ENCODE results near the gene RAD51D.

DNA sequence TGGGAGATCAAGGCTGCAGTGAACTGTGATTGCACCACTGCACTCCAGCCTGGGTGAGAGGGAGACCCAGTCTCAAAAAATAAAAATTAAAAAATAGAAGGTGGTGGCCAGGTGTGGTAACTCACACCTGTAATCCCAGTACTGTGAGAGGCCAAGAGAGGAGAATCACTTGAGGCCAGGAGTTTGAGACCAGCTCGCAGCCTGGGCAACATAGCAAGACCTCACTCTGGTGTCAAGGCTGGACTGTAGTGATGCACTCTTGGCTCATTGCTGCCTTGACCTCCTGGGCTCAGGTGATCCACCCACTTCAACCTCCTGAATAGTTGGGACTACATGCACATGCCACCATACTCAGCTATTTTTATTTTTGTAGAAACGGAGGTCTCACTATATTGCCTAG, 69.5 kb downstream of the RAD51D start:
- TF ChIP-seq, protein P1, sequence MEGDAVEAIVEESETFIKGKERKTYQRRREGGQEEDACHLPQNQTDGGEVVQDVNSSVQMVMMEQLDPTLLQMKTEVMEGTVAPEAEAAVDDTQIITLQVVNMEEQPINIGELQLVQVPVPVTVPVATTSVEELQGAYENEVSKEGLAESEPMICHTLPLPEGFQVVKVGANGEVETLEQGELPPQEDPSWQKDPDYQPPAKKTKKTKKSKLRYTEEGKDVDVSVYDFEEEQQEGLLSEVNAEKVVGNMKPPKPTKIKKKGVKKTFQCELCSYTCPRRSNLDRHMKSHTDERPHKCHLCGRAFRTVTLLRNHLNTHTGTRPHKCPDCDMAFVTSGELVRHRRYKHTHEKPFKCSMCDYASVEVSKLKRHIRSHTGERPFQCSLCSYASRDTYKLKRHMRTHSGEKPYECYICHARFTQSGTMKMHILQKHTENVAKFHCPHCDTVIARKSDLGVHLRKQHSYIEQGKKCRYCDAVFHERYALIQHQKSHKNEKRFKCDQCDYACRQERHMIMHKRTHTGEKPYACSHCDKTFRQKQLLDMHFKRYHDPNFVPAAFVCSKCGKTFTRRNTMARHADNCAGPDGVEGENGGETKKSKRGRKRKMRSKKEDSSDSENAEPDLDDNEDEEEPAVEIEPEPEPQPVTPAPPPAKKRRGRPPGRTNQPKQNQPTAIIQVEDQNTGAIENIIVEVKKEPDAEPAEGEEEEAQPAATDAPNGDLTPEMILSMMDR (tag by site-specific recombination; IDR thresholded peaks at IDR 0.05): no peak
- TF ChIP-seq YY1 (tag by site-specific recombination; IDR thresholded peaks at IDR 0.05) (no peak), ZNF350 (tag by site-specific recombination; IDR thresholded peaks at IDR 0.05) (no peak), ZNF426 (tag by site-specific recombination; IDR thresholded peaks at IDR 0.05) (no peak), ZNF274 (IDR thresholded peaks at IDR 0.05; ENCODE audit: low read length) (no peak), ZNF274 (tag by site-specific recombination; IDR thresholded peaks at IDR 0.05; ENCODE audit: borderline replicate concordance) (no peak), ZNF211 (tag by site-specific recombination; IDR thresholded peaks at IDR 0.05; ENCODE audit: low read depth) (no peak), KLF16 (tag by site-specific recombination; IDR thresholded peaks at IDR 0.05) (no peak), ZNF175 (tag by site-specific recombination; IDR thresholded peaks at IDR 0.05) (no peak), GLI4 (tag by site-specific recombination; IDR thresholded peaks at IDR 0.05) (no peak), ZNF501 (tag by site-specific recombination; IDR thresholded peaks at IDR 0.05) (no peak)
- TF ChIP-seq, protein P2, sequence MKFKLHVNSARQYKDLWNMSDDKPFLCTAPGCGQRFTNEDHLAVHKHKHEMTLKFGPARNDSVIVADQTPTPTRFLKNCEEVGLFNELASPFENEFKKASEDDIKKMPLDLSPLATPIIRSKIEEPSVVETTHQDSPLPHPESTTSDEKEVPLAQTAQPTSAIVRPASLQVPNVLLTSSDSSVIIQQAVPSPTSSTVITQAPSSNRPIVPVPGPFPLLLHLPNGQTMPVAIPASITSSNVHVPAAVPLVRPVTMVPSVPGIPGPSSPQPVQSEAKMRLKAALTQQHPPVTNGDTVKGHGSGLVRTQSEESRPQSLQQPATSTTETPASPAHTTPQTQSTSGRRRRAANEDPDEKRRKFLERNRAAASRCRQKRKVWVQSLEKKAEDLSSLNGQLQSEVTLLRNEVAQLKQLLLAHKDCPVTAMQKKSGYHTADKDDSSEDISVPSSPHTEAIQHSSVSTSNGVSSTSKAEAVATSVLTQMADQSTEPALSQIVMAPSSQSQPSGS (tag by site-specific recombination; IDR thresholded peaks at IDR 0.05; ENCODE audit: low read depth): no peak
- TF ChIP-seq, protein P3, sequence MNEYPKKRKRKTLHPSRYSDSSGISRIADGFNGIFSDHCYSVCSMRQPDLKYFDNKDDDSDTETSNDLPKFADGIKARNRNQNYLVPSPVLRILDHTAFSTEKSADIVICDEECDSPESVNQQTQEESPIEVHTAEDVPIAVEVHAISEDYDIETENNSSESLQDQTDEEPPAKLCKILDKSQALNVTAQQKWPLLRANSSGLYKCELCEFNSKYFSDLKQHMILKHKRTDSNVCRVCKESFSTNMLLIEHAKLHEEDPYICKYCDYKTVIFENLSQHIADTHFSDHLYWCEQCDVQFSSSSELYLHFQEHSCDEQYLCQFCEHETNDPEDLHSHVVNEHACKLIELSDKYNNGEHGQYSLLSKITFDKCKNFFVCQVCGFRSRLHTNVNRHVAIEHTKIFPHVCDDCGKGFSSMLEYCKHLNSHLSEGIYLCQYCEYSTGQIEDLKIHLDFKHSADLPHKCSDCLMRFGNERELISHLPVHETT (tag by site-specific recombination; IDR thresholded peaks at IDR 0.05): no peak
- TF ChIP-seq, protein P4, sequence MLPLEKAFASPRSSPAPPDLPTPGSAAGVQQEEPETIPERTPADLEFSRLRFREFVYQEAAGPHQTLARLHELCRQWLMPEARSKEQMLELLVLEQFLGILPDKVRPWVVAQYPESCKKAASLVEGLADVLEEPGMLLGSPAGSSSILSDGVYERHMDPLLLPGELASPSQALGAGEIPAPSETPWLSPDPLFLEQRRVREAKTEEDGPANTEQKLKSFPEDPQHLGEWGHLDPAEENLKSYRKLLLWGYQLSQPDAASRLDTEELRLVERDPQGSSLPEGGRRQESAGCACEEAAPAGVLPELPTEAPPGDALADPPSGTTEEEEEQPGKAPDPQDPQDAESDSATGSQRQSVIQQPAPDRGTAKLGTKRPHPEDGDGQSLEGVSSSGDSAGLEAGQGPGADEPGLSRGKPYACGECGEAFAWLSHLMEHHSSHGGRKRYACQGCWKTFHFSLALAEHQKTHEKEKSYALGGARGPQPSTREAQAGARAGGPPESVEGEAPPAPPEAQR (tag by site-specific recombination; IDR thresholded peaks at IDR 0.05): no peak
- TF ChIP-seq, protein P5, sequence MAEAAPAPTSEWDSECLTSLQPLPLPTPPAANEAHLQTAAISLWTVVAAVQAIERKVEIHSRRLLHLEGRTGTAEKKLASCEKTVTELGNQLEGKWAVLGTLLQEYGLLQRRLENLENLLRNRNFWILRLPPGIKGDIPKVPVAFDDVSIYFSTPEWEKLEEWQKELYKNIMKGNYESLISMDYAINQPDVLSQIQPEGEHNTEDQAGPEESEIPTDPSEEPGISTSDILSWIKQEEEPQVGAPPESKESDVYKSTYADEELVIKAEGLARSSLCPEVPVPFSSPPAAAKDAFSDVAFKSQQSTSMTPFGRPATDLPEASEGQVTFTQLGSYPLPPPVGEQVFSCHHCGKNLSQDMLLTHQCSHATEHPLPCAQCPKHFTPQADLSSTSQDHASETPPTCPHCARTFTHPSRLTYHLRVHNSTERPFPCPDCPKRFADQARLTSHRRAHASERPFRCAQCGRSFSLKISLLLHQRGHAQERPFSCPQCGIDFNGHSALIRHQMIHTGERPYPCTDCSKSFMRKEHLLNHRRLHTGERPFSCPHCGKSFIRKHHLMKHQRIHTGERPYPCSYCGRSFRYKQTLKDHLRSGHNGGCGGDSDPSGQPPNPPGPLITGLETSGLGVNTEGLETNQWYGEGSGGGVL (tag by site-specific recombination; IDR thresholded peaks at IDR 0.05): no peak
